GM21381 (cell line): Measurements from ENCODE around the gene CNTFR.
"Not testable (repeated sequence)": the region's sequence is repeated elsewhere in the genome, so short reads cannot be mapped to it uniquely, and the experiment has no call there.

ENCODE experiments used
- ATAC-seq: cut with Tn5 transposase; IDR thresholded peaks from one replicate; pipeline ENCODE4 v1.9.1; 2021; ENCODE audit warnings: mild to moderate bottlenecking, moderate library complexity; ENCODE audit not compliant: unreplicated experiment

CNTFR gene

GRCh38 chr9:34589636-34590380 lies at the start of gene CNTFR:
CNTFR (minus strand) TSS chr9:34589724; CDS start chr9:34568981, 20,743 bp downstream.
- no peak for ATAC-seq

DNA sequence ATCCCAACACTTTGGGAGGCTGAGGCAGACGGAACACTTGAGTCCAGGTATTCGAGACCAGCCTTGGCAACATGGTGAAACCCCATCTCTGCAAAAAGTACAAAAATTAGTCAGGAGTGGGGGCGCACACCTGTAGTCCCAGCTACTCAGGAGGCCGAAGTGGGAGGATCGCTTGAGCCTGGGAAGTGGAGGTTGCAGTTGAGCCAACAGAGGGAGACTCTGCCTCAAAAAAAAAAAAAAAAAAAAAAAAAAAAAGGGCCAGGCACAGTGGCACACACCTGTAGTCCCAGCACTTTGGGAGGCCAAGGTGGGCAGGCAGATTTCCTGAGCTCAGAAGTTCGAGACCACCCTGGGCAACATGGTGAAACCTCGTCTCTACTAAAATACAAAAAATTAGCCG lies 49.8 kb upstream of the CNTFR start:
- not testable (repeated sequence) for ATAC-seq

DNA sequence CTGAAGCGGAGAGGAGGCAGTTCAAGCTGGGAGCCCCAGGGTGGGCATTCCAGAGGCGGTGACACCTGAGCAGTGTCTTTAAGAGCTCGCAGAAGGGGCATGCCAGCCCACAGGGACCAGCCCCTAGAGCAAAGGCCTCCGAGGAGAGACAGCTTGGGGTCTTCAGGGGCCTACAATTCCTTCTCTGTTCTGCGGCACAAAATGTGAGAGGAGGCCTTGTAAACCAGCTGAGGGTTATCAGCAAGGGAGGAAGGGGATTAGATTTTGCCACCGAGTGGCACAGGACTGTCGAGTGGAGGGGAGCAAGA lies 48.6 kb upstream of the CNTFR start:
- no peak for ATAC-seq

DNA sequence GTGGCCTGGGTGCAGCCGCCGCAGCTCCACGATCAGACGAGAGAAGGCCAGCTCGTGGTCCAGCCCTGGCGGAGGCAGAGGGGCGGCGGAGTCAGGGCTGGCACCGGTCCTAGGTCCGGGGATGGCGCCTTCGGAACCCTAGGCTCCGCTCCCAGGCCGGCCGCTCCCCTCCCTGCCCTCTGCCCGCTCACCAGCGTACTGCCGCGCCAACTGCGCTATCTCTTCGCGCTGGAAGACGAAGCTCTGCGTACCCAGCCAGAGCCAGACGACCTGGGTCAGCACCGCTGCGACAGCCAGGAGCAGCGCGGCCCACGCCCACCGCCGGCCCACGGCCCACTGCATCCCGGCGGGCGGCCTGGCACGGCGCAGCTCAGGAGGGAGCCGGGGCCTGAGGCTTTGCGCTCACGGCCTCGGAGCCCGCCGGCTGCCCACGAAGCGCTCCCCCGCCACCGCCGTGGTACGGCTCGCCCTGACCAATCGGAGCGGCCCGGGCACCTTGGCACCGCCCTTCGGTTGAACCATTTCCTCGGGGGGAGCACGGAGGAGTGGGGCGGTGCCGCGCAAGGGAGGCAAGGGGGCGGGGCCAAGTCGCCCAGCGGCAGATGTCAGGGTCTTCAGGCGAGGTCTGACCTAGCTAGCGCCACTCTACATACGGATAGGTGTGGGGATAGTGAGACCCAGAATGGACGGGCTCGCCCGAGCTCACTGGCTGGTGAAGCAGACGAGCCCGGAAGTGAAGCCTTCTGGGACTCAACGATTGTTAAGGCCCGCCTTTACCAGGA lies 48.0 kb upstream of the CNTFR start, which contains the start of gene SIGMAR1:
SIGMAR1 (minus strand) TSS at position 432 of the 782 bp plus-strand sequence; CDS start at position 342, 90 bp downstream.
- ATAC-seq = peak; percentile 92

- ATAC-seq = no peak
Observed at GRCh38 chr9:34636791-34637355, 47.3 kb upstream of the CNTFR start.

DNA sequence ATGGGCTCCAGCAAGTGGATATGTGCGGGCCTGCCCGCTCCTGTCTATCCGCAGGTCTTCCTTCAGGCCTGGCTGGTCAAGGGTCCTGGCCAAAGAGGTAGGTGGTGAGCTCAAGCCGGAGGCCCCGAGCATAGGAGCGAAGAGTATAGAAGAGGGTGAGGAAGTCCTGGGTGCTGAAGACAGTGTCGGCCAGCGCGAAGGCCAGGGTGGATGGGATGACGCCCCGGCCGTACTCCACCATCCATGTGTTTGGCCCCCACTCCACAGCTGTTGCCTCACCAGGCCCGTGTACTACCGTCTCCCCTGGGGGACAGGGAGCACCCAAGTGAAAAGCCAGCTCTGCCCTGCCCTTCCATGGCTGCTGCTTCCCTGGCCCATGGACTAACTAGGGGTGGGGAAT lies 46.0 kb upstream of the CNTFR start:
- ATAC-seq = no peak

- no peak for ATAC-seq
Observed at GRCh38 chr9:34634551-34635248, 45.2 kb upstream of the CNTFR start.

DNA sequence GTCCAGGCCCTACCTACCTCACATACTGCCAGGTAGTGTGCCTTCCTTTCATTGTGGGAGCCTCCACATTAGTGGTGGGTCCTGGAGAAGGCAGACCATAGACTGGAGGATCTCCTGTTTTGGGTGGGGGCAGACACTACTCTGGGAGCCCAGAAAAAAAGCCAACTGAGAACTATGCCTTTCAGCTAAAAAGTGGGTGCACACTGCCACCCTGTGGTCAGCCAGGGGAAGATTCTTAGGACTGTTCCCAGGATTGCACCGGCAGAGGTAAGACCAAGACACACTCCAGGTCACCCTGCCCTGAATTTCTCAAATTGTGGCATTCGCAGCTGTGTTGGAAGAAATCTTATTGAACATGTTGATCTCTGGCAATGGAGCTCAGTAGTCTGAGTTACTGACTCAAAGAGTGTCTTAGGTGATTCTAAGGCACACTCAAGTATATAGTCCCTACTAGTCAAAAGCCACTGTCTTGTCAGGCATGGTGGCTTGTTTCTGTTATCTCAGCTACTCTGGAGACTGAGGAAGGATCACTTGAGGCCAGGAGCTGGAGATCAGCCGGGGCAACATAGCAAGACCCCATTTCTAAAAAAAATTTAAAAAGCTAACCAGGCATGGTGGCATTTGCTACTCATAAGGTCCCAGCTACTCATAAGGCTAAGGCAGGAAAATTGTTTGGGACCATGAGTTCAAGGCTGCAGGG lies 44.5 kb upstream of the CNTFR start:
- ATAC-seq = no peak

- ATAC-seq = no peak
Observed at GRCh38 chr9:34633166-34633565, 43.6 kb upstream of the CNTFR start.

DNA sequence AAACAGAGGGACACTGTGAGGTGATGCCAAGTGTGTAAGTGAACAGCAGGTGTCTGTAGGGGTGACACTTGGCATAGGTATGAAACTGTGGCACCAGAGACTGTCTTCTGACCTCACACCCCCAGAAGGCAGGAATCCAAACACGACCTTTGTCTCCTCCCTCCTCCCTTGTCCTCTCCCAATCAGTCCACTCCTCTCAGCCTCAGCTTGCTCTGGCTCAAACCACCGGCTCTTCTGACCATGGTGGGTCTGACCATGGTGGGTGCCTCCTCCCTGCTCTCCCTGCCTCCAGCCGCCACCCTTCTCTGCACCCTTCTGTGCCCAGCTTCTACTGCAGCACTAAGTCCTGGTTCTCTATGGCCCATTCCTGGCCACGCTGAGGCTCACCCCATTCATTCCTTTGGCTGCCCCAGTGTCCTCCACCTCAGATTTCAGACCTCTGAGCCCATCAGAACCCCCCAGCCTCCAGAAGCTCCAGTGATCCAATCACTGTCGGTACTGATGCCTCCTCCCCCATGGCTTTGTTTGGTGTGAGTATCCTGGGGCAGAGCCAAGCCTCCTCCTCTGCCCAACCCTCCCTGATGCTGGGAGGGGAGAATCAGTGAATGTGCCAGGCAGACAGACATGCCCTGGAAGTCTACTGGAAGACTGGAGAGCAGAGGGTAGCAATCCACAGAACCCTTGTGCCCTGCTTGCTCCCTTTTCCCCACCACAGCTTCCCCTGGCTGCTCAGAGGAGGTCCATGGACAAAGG lies 41.1 kb upstream of the CNTFR start:
- ATAC-seq = no peak

GRCh38 chr9:34629491-34629808 lies 39.9 kb upstream of the CNTFR start:
- no peak for ATAC-seq

- ATAC-seq = no peak
Observed at GRCh38 chr9:34628656-34629490, 39.3 kb upstream of the CNTFR start, which contains the start of gene ARID3C. ARID3C (minus strand) TSS chr9:34629066; CDS start chr9:34628014, 1,052 bp downstream.

DNA sequence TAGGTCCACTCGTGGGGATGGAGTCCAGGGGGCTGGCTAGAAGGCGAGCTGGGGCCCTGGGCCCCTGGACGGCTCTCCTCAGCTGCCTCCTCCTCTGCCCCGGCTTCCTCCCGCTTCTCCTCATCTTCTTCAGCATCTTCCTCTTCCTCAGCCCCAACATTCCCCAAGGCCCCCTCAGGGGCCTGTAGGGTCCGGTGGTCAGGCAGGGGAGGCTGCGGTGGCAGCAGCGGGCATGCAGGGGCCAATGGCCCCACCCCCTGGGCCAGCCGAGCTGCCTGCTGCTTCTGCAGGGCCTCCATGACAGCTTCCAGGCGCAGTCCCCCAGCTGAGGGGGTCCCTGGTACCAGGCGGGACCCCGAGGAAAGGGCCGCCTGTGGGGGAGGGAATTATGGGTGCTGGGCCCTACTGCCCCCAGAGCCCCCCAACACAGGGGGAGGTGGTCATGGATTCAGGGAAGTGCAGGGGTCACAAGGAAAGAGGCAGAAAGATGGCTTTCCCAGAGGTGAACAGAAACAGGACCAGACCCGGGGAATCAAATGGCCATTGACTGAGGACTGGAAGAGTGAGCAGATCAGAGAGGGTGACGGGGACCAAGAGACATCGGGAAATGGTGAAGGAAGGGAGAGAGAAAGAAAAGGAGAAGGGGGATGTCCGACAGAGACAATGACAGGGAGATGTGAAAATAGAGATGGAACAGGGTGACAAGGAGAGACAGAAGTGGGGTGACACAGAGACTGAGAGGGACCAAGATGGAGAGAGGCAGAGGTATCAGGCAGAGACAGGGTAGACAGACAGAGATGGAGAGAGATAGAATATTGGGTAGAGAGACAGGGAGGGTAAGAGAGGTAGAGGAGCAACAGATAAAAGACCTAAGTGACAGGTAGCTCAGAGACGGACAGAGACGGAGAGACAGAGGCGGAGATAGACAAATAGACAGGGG lies 38.5 kb upstream of the CNTFR start:
- no peak for ATAC-seq

DNA sequence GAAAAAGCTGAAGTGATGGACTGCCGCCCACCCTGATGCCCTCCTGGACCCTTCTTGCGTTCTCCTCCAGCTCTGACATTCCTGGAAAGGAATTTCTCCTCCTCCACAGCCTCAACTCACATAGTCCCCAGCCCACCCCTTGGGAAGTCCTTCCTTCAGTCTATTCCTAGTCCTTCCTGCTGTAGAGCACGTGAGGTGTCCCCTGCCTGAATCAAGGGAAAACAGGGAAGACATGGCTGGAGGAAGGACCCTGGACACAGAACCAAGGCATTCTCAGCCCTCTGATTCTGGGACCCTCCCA lies 35.6 kb upstream of the CNTFR start:
- no peak for ATAC-seq

- ATAC-seq = no peak
Observed at GRCh38 chr9:34624475-34625185, 35.1 kb upstream of the CNTFR start.

DNA sequence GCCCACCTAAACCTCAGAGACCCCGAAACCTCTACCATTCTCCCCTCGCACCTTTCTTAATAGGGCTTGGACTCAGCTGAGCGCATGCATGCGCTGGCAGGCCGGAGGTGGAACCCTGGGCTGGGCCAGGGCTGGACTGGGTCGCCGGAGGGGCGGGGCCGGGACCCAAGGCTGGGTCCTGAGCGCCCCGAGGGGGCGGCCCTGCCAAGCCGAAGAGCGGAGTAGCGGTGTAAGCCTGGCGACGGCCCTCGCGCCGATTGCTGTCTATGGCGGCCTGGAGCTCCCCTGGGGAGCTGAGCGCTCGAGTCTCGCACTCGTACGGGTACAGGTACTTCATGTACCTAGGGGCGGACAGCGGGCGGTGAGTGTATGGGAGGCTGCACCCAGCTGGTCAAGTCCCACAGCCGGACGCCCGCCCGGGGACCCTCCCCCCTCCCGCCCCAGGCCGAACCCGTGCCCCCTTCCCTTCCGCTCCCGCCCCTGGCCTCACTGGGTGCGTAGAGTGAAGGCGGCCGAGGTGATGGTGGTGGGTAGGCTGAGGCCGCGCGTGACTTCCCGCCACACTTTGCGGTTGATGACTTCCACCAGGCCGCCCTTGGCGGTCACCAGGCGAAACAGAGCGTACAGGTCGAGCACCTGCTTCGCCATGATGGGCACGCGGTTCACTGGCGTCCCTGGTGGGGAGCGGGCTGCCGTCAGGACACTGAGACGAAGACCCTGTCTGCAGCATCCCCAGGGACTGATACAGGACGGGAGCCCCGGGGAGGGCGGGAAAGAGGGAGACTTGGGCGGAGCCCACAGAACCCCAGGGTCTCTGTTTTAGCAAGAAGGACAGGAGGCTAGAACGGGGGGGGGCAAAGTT lies 34.1 kb upstream of the CNTFR start:
- no peak for ATAC-seq
